ENCODE data around the gene MAGEF1. TPM values are rescaled to one million over a fixed set of nuclear protein-coding genes. Genes with fewer than 3 reads are reported as not detected.

The MAGEF1 gene
- total RNA-seq, 1 experiment from 2014 or later: 31.9 TPM

- H3K18ac ChIP-seq (ENCODE audit: insufficient read length, low read depth, low read length): no peak overlapping the region
- no peaks in the 10 kb centered on the region; the same call in 1 of the 2 replicates for H3K4me1 ChIP-seq (ENCODE audit: insufficient read depth, low read length)
- H2BK20ac ChIP-seq (ENCODE audit: low read depth, low read length, poor library complexity, severe bottlenecking): no peak overlapping the region
- no peak overlapping the region for H3T11ph ChIP-seq (ENCODE audit: low read length)
- H2BK120ac ChIP-seq (ENCODE audit: low read depth, low read length, poor library complexity, severe bottlenecking): no peak overlapping the region
- H3K23ac ChIP-seq (ENCODE audit: insufficient read length, low read depth, low read length): no peak overlapping the region
- H3K79me1 ChIP-seq (ENCODE audit: insufficient read depth, low read depth, low read length, poor library complexity, severe bottlenecking): no peaks in the 10 kb centered on the region
- H3K27me3 ChIP-seq (ENCODE audit: insufficient read depth, low read length): no peaks in the 10 kb centered on the region
- no peak overlapping the region for H3K56ac ChIP-seq (ENCODE audit: insufficient read length, low read depth, low read length)
- H2AFZ ChIP-seq (ENCODE audit: low read length): no peak overlapping the region
- DNase-seq: no peak
- Mint-ChIP-seq H3K27me3 (ENCODE audit: low read depth) (peaks cover 1% of the 10 kb centered on the region), H3K4me3 (no peak overlapping the region), H3K27ac (no peak overlapping the region), H3K4me1 (peaks cover 2 to 14% of the 10 kb centered on the region in 2 experiments), H3K9me3 (no peaks in the 10 kb centered on the region), H3K36me3 (ENCODE audit: insufficient read depth in 1 of 3, low read depth in 3 of 3) (no peaks in the 10 kb centered on the region)
- no peak overlapping the region for H4K91ac ChIP-seq (ENCODE audit: insufficient read length, low read depth, low read length)
- H4K8ac ChIP-seq (replicated peaks; ENCODE audit: insufficient read length, low read depth, low read length): no peak overlapping the region
- no peak overlapping the region for H3K14ac ChIP-seq (ENCODE audit: insufficient read depth, low read length)
- H2BK5ac ChIP-seq (ENCODE audit: insufficient read length, low read length): no peak overlapping the region
- TF ChIP-seq CTCF (conservative IDR thresholded peaks at IDR 0.05): no peak
- no peaks in the 10 kb centered on the region for H3K23me2 ChIP-seq (ENCODE audit: insufficient read length, low read depth, low read length, poor library complexity, severe bottlenecking)
- no peak overlapping the region for H2BK15ac ChIP-seq (ENCODE audit: low read depth, low read length)
- no peak overlapping the region for H2BK12ac ChIP-seq (ENCODE audit: insufficient read length, low read depth, low read length)
- H3K4me2 ChIP-seq (ENCODE audit: insufficient read depth, insufficient read length, low read length): no peak overlapping the region
- H3K27ac ChIP-seq (ENCODE audit: insufficient read length, low read depth, low read length): no peak overlapping the region
- WGBS (ENCODE audit: extremely low coverage, insufficient read length, low lambda C conversion rate): no CpG with 5 or more reads among the region's 4 CpGs
- H3K9me3 ChIP-seq (ENCODE audit: control insufficient read depth, low read depth, low read length): no peaks in the 10 kb centered on the region
- H3K4ac ChIP-seq (ENCODE audit: low read depth, low read length): no peak overlapping the region
- no peak overlapping the region for H4K5ac ChIP-seq (ENCODE audit: insufficient read length, low read depth, low read length)
- no peak overlapping the region for H3K9ac ChIP-seq (ENCODE audit: extremely low read depth, insufficient read length, low read length)
- H4K20me1 ChIP-seq (ENCODE audit: control insufficient read depth, insufficient read depth, insufficient read length): no peaks in the 10 kb centered on the region
- no peaks in the 10 kb centered on the region for H3K79me2 ChIP-seq (ENCODE audit: insufficient read depth, low read length)
- H2AK5ac ChIP-seq (ENCODE audit: insufficient read length, low read length): no peak overlapping the region
Observed at GRCh38 chr3:184724699-184725098, 12.8 kb upstream of the MAGEF1 start.
